ENCODE results near the gene WFS1.

DNA sequence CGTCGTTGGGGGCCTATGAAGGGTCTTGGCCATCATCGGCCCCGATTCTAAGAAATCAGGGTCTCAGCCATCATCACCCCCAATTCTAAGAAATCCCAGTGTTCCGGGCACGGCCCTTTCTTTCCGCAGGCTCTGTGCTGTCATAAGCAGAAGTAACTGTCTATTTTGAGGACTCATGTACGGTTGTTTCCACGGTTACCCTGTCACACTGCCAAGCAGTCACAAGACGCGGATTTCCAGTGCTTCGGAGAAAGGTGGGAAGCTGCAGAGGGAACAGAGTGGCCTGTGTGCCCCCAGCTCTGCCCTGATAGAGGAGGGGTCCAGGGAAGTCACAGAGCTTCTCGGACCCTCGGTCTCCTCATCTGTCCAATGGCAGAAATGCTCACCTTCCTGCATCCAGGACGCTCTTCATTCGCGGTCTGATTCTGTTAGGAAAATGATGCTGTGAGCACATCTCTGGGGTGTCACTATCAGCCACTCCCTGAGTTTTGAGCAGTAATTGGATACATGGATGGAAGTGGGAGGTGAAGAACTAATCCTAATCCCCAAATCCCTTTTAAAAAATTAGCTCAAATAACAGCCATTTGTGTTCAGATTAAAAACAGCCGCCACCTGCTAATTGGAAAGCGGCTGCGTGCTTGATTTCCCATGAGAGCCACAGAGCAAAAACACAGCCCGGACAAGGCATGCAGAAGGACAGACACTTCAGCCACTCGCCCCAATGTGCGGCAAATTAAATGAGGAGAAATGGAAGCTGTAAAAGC, 73.1 kb downstream of the WFS1 start:
- TF ChIP-seq EZH2 (IDR thresholded peaks at IDR 0.05; ENCODE audit: borderline replicate concordance, low read length), result no peak
- TF ChIP-seq, protein P1, sequence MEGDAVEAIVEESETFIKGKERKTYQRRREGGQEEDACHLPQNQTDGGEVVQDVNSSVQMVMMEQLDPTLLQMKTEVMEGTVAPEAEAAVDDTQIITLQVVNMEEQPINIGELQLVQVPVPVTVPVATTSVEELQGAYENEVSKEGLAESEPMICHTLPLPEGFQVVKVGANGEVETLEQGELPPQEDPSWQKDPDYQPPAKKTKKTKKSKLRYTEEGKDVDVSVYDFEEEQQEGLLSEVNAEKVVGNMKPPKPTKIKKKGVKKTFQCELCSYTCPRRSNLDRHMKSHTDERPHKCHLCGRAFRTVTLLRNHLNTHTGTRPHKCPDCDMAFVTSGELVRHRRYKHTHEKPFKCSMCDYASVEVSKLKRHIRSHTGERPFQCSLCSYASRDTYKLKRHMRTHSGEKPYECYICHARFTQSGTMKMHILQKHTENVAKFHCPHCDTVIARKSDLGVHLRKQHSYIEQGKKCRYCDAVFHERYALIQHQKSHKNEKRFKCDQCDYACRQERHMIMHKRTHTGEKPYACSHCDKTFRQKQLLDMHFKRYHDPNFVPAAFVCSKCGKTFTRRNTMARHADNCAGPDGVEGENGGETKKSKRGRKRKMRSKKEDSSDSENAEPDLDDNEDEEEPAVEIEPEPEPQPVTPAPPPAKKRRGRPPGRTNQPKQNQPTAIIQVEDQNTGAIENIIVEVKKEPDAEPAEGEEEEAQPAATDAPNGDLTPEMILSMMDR (conservative IDR thresholded peaks at IDR 0.05 in 1 of 2, IDR thresholded peaks at IDR 0.05 in 1 of 2; ENCODE audit: extremely low read depth in 1 of 2, insufficient read depth in 1 of 2, low read depth in 1 of 2, low read length in 2 of 2), result no peak

All from mammary epithelial cell (primary cell).